LNCaP clone FGC (cell line): Measurements from ENCODE around the gene DPH3.

Experiments used
- DNase-seq: peaks from one replicate; pipeline ENCODE4 v3.0.0-alpha.2; 2011; ENCODE audit warnings: low read depth
- H3K4me3 ChIP-seq: 2 replicates; pipeline ENCODE4 v1.5.1; 2011; ENCODE audit warnings: mild to moderate bottlenecking, low read depth, low read length, control low read depth
- TF ChIP-seq, protein P1 (sequence below): IDR thresholded peaks from 2 replicates; pipeline ENCODE4 v1.5.1; 2012; ENCODE audit warnings: mild to moderate bottlenecking; ENCODE audit not compliant: control insufficient read depth, insufficient read depth; ENCODE audit errors: extremely low read depth

Gene DPH3

DNA sequence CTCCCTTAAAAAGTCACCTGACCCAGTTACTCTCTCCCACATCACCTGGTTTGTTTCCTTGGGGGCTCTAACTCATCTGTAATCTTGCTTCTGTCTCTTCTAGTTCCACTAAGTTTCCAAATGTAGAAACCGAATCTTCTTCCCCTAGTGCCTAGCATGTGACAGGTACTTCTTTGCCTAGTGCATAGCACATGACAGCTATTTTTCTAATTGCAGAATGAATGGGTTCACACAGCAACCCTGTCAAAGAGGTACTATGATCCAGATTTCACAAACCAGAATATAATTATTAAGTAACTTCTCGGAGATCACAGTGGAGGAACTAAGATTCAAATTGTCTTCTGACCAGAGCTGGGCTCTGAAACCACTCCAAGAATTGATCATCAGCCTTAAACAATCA, 7.4 kb downstream of the DPH3 start:
- no peak overlapping the region for H3K4me3 ChIP-seq
- DNase-seq = no peak
- TF ChIP-seq, protein P1, sequence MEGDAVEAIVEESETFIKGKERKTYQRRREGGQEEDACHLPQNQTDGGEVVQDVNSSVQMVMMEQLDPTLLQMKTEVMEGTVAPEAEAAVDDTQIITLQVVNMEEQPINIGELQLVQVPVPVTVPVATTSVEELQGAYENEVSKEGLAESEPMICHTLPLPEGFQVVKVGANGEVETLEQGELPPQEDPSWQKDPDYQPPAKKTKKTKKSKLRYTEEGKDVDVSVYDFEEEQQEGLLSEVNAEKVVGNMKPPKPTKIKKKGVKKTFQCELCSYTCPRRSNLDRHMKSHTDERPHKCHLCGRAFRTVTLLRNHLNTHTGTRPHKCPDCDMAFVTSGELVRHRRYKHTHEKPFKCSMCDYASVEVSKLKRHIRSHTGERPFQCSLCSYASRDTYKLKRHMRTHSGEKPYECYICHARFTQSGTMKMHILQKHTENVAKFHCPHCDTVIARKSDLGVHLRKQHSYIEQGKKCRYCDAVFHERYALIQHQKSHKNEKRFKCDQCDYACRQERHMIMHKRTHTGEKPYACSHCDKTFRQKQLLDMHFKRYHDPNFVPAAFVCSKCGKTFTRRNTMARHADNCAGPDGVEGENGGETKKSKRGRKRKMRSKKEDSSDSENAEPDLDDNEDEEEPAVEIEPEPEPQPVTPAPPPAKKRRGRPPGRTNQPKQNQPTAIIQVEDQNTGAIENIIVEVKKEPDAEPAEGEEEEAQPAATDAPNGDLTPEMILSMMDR = no peak

DNA sequence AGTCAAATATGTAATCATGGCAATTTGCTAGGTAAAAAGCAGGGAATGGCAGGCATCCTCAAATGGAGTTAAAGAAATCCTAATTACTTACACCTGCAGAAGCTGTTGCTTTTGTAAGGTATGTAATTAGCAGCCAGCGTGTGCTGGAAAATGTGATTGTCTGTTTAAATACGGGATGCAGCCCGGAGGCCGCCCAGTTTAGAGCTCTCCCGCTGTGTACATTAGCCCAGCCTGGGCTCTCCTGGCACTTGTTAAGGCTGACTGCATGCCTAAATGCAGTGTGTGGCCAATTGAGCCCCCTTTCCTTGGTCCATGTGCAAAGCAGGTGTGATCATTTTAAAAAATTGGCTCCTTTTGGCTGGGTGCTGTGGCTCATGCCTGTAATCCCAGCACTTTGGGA, 9.0 kb downstream of the DPH3 start:
- H3K4me3 ChIP-seq = no peak overlapping the region
- TF ChIP-seq, protein P1 = no peak
- DNase-seq = no peak

GRCh38 chr3:16255326-16255725, 9.4 kb downstream of the DPH3 start:
- DNase-seq = no peak
- TF ChIP-seq, protein P1 = no peak
- H3K4me3 ChIP-seq = no peak overlapping the region

DNA sequence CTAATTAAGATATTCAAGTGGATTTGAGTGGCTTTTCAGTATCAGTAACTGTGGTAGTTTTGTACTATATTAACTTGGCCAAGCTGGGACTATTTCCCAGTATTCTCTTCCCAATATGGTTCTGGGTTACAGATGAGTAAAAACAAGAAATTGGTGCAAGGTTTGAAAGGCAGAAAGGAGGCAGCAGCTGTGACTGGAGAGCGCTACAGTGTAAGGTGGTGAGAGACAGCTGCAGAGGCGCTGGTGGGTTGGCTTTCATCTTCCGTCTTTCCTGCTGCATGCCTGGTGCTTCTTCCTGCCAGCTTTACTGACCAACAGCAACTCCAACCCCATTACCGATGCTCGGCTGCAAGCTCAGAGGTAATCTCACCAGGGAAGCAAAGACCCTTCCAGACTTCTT, 9.8 kb downstream of the DPH3 start:
- DNase-seq = no peak
- TF ChIP-seq, protein P1 = no peak
- no peak overlapping the region for H3K4me3 ChIP-seq

DNA sequence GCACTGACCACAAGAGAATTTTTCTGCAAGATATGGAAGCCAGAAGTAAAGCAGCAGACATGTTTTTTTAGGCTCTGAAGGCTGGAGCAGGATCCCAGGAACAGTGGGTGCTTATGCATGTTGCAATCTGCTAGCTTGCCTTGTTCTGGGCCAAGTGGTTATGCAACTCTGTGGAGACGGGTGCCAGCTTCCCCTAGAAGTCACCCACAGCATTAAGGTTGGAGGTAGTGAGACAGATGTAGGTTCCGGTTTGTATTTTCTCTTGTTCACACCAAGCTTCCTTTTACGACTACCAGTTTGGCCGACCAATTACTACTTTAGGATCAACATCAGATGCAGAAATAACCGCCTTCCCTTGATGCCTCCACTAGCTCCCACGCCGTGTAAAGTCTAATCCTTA, 11.1 kb downstream of the DPH3 start:
- no peak overlapping the region for H3K4me3 ChIP-seq
- DNase-seq = no peak
- TF ChIP-seq, protein P1 = no peak

- DNase-seq = no peak
- TF ChIP-seq, protein P1 = no peak
- H3K4me3 ChIP-seq = no peak overlapping the region
Observed at GRCh38 chr3:16252988-16253387, 11.8 kb downstream of the DPH3 start.

GRCh38 chr3:16252243-16252978, 12.3 kb downstream of the DPH3 start:
- DNase-seq = no peak
- TF ChIP-seq, protein P1 = no peak
- H3K4me3 ChIP-seq = no peak overlapping the region
